Measurements from ENCODE around the gene DBF4.

The DBF4 gene

GRCh38 chr7:87837597-87837996, 38.7 kb upstream of the DBF4 start:
- Histone ChIP-seq H3K9ac (ENCODE audit: low read length) (no peak overlapping the region), H3K27ac (ENCODE audit: low read length) (no peak overlapping the region), H3K79me2 (ENCODE audit: low read length) (no peaks in the 10 kb centered on the region), H3K4me3 (ENCODE audit: low read length) (no peak overlapping the region), H3K4me1 (ENCODE audit: low read length) (no peaks in the 10 kb centered on the region), H2AFZ (ENCODE audit: low read depth, low read length) (no peak overlapping the region), H3K27me3 (ENCODE audit: low read depth, low read length) (no peaks in the 10 kb centered on the region), H3K9me3 (ENCODE audit: insufficient read depth, low read length) (no peaks in the 10 kb centered on the region), H3K36me3 (replicated peaks; ENCODE audit: low read depth, low read length) (peaks cover 10% of the 10 kb centered on the region), H3K4me2 (ENCODE audit: low read length) (no peak overlapping the region), H4K20me1 (ENCODE audit: insufficient read depth, low read length) (no peaks in the 10 kb centered on the region)
- no peak for TF ChIP-seq CTCF (IDR thresholded peaks at IDR 0.05; ENCODE audit: low read depth, low read length)
- no peak for TF ChIP-seq EZH2phosphoT487 (IDR thresholded peaks at IDR 0.05; ENCODE audit: low read depth)

GRCh38 chr7:87850836-87851593, 25.3 kb upstream of the DBF4 start:
- TF ChIP-seq CTCF (IDR thresholded peaks at IDR 0.05; ENCODE audit: low read depth, low read length) (no peak), EZH2phosphoT487 (IDR thresholded peaks at IDR 0.05; ENCODE audit: low read depth) (no peak)
- H3K9ac ChIP-seq (ENCODE audit: low read length) = no peak overlapping the region
- H3K9me3 ChIP-seq (ENCODE audit: insufficient read depth, low read length) = no peaks in the 10 kb centered on the region
- no peaks in the 10 kb centered on the region for H4K20me1 ChIP-seq (ENCODE audit: insufficient read depth, low read length)
- peaks cover 31% of the 10 kb centered on the region for H3K36me3 ChIP-seq (replicated peaks; ENCODE audit: low read depth, low read length)
- no peak overlapping the region for H3K4me3 ChIP-seq (ENCODE audit: low read length)
- H3K27ac ChIP-seq (ENCODE audit: low read length) = no peak overlapping the region
- no peak overlapping the region for H3K4me2 ChIP-seq (ENCODE audit: low read length)
- no peak overlapping the region for H2AFZ ChIP-seq (ENCODE audit: low read depth, low read length)
- H3K27me3 ChIP-seq (ENCODE audit: low read depth, low read length) = no peaks in the 10 kb centered on the region
- H3K4me1 ChIP-seq (ENCODE audit: low read length) = no peaks in the 10 kb centered on the region
- H3K79me2 ChIP-seq (ENCODE audit: low read length) = no peaks in the 10 kb centered on the region

GRCh38 chr7:87852306-87852705, 24.0 kb upstream of the DBF4 start:
- no peak overlapping the region for H3K4me2 ChIP-seq (ENCODE audit: low read length)
- no peaks in the 10 kb centered on the region for H4K20me1 ChIP-seq (ENCODE audit: insufficient read depth, low read length)
- H3K4me3 ChIP-seq (ENCODE audit: low read length) = no peak overlapping the region
- H2AFZ ChIP-seq (ENCODE audit: low read depth, low read length) = no peak overlapping the region
- H3K4me1 ChIP-seq (ENCODE audit: low read length) = no peaks in the 10 kb centered on the region
- H3K9ac ChIP-seq (ENCODE audit: low read length) = no peak overlapping the region
- no peak for TF ChIP-seq CTCF (IDR thresholded peaks at IDR 0.05; ENCODE audit: low read depth, low read length)
- no peak for TF ChIP-seq EZH2phosphoT487 (IDR thresholded peaks at IDR 0.05; ENCODE audit: low read depth)
- no peaks in the 10 kb centered on the region for H3K79me2 ChIP-seq (ENCODE audit: low read length)
- no peaks in the 10 kb centered on the region for H3K9me3 ChIP-seq (ENCODE audit: insufficient read depth, low read length)
- no peaks in the 10 kb centered on the region for H3K27me3 ChIP-seq (ENCODE audit: low read depth, low read length)
- H3K36me3 ChIP-seq (replicated peaks; ENCODE audit: low read depth, low read length) = peaks cover 31% of the 10 kb centered on the region
- no peak overlapping the region for H3K27ac ChIP-seq (ENCODE audit: low read length)

GRCh38 chr7:87853237-87853864, 22.9 kb upstream of the DBF4 start:
- Histone ChIP-seq H3K9me3 (ENCODE audit: insufficient read depth, low read length) (no peaks in the 10 kb centered on the region), H3K27ac (ENCODE audit: low read length) (no peak overlapping the region)

More at GRCh38 chr7:87853237-87853864, 22.9 kb upstream of the DBF4 start:
- no peaks in the 10 kb centered on the region for H3K79me2 ChIP-seq (ENCODE audit: low read length)
- no peak overlapping the region for H2AFZ ChIP-seq (ENCODE audit: low read depth, low read length)
- H3K4me3 ChIP-seq (ENCODE audit: low read length) = no peak overlapping the region
- peaks cover 31% of the 10 kb centered on the region for H3K36me3 ChIP-seq (replicated peaks; ENCODE audit: low read depth, low read length)
- H3K4me1 ChIP-seq (ENCODE audit: low read length) = peaks cover 1% of the 10 kb centered on the region; the same call in 1 of the 2 replicates
- H3K9ac ChIP-seq (ENCODE audit: low read length) = no peak overlapping the region
- no peak overlapping the region for H3K4me2 ChIP-seq (ENCODE audit: low read length)
- no peaks in the 10 kb centered on the region for H4K20me1 ChIP-seq (ENCODE audit: insufficient read depth, low read length)
- TF ChIP-seq EZH2phosphoT487 (IDR thresholded peaks at IDR 0.05; ENCODE audit: low read depth) = no peak
- TF ChIP-seq CTCF (IDR thresholded peaks at IDR 0.05; ENCODE audit: low read depth, low read length) = no peak
- no peaks in the 10 kb centered on the region for H3K27me3 ChIP-seq (ENCODE audit: low read depth, low read length)

Data from OCI-LY3 (cell line).